ENCODE results near the gene GSX1.
"Not testable (repeated sequence)": the region's sequence is repeated elsewhere in the genome, so short reads cannot be mapped to it uniquely, and the experiment has no call there.

The GSX1 gene

DNA sequence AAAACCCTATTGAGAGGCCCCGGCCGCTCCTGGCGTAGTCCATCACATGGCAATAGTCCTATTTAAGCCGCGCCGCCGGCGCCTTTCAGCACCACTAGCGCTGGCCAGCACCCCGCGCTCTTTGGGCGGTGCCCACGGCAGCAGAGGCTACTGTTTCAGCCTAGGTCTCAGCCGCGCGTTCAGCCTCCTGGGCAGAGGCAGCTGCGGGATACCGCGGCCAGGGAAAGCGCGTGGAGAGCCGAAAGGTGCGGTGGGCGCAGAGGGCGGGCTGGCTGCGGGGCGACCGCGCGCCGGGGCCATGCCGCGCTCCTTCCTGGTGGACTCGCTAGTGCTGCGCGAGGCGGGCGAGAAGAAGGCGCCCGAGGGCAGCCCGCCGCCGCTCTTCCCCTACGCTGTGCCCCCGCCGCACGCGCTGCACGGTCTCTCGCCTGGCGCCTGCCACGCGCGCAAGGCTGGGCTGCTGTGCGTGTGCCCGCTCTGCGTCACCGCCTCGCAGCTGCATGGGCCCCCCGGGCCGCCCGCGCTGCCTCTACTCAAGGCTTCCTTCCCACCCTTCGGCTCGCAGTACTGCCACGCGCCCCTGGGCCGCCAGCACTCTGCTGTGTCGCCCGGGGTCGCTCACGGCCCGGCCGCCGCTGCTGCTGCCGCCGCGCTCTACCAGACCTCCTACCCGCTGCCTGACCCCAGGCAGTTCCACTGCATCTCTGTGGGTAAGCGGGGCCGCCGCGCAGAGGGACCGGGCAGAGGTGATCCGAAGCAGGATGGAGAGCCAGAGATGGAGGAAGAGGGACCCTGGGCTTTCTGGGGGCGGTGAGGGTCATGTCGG is at the start of gene GSX1:
TSS of gene GSX1 (plus strand) at position 91 of the 826 bp plus-strand sequence. CDS start at position 299, 208 bp downstream.
- peak in 1 of 2 donors; percentile 28 for DNase-seq (ENCODE audit: low read depth in 2 of 2)

DNA sequence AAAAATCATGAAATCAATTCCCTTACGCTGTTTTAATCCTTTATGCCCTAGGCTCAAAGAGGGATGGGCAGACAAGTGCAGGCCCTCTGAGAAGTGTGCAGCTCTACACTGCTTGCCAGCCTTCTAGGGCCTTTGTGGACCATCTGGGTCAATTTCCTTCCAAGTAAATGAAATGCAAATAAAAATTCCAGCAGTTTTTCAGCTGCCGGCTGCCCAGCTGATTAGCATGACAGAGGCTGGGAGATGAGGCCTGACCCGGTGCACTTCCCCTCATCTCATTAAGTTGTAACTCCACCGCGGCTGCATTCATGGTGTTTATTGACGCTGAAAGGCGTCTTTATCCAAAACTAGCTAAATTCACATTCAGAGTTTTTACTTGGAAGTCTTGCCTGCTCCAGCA is 47.5 kb upstream of the GSX1 start:
- DNase-seq (ENCODE audit: low read depth in 2 of 2): no peak

DNA sequence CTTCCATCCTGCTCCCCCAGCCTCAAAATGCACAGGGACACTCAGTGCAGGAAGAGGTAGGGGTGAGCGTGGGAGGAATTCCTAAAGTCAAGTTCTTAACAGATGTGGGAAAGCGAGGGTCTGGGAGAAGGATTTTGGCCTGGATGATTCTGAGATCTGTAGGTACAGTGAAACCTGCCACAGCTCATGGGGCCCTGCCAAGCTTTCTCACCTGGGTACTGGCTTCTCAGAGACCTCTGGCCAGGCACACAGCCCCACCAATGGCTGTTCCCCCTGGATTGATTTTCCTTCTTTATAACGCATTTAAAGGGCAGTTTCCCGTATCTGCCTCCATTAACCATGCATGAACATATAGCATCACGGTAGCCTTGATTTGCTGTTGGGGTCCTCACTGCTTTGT is 47.0 kb upstream of the GSX1 start:
- no peak for DNase-seq (ENCODE audit: low read depth in 2 of 2)

DNA sequence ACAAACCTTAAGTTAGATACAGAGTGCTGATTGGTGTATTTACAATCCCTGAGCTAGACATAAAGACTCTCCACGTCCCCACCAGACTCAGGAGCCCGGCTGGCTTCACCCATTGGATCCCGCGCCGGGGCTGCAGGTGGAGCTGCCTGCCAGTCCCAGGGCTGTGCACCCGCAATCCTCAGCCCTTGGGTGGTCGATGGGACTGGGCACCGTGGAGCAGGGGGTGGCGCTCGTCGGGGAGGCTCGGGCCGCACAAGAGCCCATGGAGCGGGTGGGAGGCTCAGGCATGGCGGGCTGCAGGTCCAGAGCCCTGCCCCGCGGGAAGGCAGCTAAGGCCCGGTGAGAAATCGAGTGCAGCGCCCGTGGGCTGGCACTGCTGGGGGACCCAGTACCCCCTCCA is 44.1 kb upstream of the GSX1 start:
- DNase-seq (ENCODE audit: low read depth in 2 of 2): not testable (repeated sequence)

DNA sequence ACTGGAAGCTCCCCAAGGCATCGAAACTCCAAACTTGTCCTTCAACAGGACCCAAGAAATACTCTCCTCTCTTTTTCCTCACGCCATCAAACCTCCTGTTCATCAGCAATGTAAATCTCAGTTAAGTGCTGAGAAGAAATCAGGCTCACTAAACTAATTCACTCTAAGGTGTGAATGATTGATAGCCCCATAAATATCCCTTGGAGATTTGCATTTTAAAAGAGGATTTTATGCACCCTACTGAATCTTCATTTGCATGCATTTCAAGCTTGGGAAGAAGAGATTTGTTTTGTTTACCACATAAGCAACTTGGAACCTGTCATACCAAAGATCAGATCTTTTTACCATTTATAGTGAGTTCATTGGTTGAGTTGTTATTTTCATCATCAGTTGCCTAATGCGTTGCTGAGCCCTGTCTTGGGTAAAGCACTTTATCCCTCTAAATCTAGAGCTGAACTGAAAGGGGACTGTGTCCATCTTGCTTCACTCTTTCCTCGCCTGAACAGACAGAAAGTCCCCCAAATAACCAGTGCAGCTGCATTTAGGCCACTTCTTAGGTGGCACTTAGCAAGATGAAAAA is 40.2 kb upstream of the GSX1 start:
- DNase-seq (ENCODE audit: low read depth in 2 of 2): no peak

DNA sequence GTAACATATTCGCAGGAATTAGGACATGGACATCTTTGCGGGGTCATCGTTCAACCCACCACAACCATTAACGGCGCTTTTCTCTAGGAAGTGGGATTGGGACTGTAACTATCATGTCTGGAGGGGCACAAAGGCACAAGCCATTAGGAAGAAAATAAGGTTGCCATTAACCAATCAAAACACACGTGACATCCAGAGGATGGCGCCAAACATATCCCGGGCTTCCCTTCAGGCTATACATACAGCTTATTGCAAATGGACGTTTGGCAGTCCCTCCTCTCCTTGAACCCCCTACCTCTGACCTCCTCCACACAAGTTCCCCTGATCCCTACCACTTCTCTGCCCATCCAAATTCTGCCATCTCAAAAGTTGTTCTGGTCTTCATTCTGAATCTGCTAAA is 26.6 kb upstream of the GSX1 start:
- no peak for DNase-seq (ENCODE audit: low read depth in 2 of 2)

DNA sequence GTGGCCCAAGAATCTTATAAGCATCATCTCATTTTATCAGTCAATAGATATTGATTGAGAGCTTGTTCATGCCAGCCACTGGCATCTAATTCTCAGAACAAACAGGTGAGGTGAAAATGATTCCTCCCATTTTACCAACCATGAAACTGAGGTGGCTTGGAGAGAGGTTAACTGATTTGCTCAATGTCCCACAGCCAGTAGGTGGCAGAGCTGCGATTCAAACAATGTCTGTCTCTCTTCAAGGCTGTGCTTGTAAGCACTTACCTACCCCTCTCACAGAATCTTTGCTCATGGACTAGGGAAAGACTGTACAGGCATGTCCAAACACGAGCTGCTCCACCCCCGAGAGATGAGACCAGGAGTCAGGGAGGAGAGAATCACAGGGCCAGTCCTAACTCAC is 21.5 kb upstream of the GSX1 start:
- DNase-seq (ENCODE audit: low read depth in 2 of 2): no peak

DNA sequence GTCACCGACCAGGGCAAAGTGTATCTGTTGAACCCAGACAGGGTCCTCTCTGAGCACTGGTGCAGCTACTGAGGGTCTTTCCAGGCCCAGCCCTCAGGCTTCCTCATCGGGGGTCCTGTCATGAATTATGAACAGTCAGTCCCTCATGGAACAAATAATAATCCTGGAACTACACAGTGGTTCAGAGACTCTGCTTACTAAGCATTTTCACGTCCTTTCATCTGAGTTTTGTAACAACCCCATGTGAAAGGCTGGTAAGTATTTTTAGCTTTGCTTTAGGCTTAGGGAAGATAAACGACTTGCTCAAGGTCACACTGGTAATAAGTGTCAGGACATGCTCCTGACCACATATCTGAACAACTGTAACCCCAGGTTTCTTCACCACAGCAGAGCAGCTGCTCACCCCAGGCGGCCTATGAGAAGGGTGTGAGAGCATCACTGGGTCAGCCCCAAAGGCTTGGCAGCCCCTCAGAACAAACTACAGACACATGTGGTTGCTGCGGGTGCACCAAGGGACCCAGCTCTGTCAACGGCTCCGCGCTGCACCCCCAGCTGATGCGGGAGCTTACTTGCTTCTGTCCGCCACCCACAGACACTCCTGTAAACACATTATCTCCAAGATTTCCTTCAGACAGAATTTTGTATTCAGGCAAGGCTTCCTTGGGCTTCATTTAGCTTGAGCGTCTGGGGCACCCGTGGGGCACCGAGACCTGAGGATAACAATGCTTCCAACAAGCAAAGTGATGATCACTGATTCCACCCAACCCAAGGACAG is 19.4 kb upstream of the GSX1 start:
- no peak for DNase-seq (ENCODE audit: low read depth in 2 of 2)

DNA sequence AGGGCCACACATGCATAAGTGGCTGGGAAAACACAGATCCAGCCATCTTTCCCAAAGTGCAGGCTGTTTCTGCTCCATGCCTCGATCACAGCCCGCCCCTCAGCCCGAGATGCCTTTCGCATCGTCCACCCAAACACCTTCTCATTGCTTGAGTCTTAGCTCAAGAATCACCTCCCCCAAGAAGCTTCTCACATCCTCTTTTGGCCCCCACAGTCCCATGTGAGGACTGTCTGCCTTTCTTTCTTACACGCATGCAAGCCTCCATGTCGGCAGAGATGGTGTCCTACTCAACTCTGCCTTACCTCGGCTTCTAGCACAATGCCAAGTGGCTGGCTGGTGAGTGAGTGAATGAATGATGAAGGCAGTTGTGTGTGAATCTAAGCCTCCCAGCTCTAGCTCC is 18.1 kb upstream of the GSX1 start:
- DNase-seq (ENCODE audit: low read depth in 2 of 2): no peak

DNA sequence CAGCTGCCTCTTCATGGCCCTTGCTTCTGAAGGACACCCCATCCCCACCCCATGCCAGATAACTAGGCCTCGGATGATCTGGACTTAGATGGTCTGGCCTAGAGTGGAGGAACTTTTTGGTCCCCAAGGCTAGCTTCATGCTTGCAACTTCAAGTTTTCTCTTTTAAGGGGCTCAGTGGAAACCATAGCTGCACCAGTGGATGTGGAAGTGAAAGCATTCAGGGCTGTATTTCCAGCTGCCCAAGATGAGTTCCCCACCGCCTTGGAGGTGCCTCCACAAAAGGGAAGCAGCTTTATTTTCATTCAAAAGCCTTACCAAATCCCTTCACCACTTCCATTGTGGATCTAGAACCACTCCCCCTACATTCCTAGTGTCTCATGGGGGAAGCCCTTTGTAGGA is 17.6 kb upstream of the GSX1 start:
- no peak for DNase-seq (ENCODE audit: low read depth in 2 of 2)

DNA sequence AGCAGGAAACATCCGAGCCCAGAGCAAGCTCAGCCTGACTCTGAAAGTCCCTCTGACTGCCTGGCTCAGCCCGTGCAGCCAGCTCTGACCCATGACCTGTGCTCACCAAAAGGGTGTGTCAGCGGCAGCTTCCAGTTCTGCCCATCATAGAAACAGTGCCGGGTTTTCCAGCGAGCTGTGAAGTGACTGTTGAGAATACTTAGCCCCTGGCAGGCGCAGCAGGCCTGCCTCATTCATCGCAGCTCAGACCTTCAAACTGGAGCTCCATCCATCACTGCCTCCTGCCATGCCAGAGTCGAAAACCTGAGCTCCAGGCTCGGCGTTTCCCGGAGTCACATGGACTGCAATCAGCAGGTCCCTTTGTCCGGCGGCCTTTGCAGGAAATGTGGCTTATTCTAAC is 16.3 kb upstream of the GSX1 start:
- no peak for DNase-seq (ENCODE audit: low read depth in 2 of 2)

DNA sequence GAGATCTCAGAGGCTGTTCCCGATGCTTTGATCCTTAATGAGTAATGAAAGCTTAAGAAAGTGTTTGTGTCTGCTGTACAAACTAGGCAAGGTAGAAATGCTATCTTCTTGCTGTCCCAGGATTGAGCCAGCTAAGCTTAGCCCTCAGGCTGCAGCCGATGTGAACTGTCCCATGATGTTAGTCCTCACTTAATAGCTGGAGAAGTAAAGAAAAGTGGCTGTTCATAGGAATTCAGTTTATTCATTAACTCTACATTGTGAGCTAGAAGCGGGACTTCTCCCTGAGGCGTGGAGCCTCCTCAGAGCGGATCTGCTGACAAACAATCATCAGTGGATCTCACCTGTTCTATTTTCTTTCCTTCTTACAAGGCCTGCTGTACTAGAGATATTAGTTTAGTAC is 10.1 kb upstream of the GSX1 start:
- DNase-seq (ENCODE audit: low read depth in 2 of 2): no peak

DNA sequence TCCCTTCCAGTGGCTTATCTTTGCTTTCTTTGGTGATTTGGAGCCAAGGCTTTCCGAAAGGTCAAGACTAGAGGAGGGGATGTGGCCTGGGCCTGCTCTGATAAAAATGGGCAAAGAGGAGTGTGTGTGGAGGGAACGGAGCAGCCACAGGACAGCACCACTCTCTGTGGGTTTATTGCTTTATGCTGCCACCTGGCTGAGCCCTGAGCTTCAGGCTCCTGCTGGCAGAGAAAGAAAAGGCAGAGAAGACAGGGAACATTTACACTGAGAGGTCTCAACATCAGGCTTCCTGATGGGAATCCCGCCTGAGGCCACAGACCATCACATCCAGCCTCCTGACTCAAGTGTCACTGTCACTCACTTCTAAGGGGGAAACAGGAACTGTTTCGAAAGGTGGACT is 9.2 kb upstream of the GSX1 start:
- no peak for DNase-seq (ENCODE audit: low read depth in 2 of 2)

DNA sequence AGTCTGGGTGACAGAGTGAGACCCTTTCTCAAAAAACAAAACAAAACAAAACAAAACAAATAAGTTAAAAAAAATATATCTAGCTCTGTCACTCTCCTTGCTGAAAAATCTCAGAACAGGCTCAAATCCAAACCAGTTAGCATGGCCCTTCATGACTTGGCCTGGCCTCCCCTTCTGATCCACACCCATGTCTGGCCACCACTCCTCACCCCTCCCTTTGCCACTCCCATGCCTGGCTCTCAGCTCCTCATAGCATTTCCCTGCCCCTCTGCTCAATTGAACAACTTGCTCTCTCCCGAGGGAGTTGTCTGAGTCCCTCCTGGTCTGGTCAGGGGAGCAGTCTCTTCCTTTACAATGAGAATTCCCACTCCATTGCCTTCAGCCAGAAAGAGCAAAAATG is 4.0 kb upstream of the GSX1 start:
- no peak for DNase-seq (ENCODE audit: low read depth in 2 of 2)

DNA sequence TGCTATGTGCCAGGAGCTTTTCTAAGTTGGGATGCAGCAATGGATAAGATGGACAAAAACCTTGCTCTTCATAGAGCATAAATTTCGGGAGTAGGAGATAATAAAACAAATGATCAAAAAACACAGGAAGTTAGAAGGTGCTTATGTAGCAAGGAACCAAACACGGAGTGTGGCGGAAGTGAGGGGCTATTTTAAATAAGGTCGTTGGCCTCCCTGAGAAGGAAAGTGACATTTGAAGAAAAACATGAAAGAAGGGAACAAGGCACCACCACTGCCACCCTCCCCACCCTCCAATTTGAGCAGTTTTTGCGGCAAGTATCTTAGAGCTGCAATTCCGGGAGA is 3.2 kb upstream of the GSX1 start:
- no peak for DNase-seq (ENCODE audit: low read depth in 2 of 2)

DNA sequence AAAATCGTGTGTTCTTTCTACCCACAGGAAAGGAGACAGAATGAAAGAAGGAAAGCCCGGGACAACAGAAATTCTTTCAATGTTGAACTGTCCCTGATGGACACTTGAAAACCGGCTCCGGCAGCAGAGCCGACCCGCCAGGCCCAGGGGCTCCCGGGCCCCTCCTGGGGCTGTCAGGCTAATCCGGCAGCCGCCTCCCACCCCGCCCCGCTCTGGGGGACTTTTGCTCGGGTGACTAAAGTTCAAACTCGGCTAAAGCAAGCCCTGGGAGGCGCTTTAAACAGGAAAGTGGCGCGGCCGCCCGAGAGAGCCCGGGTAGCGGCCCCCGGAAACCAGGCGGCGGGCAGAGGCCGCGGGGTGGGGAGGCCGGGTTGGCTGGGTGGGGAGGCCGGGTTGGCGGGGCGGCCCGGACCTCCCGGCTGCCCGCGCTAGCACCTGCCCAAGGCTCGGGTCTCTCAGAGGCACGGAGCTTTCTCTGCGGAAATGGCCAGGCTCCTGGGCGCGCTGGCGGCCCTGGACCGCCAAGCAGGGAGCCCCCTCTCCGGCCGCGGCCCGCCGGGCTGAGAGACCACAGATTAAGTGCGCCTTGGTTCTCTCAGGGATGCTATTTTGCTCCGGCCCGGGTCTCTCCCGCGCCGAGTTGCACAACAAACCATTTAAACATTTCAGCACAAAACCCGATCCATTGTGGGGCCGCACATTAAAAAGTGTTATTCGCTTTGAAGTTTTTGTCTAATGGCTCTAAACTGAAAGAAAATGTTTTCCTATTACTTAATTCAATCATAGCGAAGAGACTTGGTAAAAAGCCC is 2.6 kb upstream of the GSX1 start:
- DNase-seq (ENCODE audit: low read depth in 2 of 2): no peak

DNA sequence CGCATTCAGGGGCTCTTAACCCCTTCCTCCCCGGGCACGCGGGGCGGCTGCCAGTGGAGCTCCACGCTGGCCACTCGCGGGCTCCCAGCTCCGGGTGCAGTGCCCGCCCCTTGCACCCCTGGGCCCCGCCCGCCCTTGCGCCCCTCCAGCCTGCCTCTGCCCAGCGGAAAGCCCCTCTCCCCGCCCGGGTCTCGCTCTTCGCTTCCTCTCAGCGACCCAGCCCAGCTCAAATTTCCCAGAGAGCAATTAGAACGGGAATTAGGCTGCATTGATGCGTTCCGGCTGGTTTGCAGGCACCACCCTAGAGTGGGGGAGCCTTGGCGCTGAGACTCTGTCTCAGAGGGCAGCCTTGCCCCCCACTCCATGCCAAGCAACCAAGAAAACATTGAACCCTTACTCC is 1.8 kb upstream of the GSX1 start:
- no peak for DNase-seq (ENCODE audit: low read depth in 2 of 2)

DNA sequence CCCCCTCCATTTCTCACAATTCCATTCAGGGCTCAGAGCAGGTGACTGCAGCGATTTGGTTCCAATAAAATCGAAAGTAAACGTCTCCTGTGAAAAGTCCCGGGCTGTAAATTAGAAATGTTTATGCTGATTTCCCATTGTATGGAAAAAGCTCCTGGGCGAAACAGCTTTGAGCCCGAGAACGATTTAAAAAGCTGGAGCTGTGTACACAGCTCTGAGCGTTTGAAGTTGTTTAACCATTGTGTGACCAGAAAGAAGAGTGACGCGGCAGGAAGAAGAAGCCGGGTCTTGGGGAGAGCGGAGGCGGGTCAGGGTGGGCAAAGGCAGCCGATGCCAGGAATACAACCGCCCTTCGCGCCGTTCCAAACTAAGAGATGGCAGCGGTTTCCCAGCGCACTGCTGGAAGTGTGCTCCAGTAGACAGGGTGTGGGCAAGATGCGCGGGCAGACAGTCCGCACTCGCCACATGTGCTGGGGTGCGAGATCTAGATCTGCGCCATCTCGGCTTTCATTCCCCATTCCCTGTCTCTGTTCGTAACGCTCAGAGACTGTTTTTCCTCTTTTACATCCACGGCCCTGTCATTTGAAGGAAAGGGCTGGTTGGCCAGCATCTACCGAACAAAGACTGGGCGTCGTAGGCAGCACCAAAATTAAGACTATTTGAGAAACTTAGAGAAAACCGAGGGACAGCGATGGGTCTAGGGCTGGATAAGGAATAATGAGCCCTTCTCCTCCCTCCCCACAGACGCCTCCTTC is 960 bp upstream of the GSX1 start:
- no peak for DNase-seq (ENCODE audit: low read depth in 2 of 2)

DNA sequence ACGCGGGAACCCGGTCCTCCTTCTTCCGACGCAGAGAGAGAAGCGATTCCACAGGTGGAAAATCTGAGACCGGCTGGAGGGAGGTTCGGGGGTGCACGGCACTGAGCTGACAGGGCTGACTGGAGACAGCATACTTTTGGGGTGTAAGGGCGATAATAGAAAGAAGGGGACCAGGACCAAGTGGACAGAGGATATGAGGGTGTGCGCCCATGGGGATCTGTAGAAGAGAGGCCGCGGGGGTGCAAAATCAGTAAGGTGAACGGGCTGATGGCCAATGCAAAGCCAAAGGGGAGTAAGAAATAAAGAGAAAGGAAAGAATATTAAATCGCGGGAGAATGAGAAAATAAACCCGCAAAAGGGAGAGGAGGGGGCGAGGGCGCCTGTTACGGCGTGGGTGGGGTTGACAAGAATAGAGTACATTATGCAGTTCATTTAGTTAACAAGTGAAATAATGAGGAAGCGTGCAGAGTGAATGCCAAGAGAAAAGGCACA is 336 bp upstream of the GSX1 start:
- no peak for DNase-seq (ENCODE audit: low read depth in 2 of 2)

DNA sequence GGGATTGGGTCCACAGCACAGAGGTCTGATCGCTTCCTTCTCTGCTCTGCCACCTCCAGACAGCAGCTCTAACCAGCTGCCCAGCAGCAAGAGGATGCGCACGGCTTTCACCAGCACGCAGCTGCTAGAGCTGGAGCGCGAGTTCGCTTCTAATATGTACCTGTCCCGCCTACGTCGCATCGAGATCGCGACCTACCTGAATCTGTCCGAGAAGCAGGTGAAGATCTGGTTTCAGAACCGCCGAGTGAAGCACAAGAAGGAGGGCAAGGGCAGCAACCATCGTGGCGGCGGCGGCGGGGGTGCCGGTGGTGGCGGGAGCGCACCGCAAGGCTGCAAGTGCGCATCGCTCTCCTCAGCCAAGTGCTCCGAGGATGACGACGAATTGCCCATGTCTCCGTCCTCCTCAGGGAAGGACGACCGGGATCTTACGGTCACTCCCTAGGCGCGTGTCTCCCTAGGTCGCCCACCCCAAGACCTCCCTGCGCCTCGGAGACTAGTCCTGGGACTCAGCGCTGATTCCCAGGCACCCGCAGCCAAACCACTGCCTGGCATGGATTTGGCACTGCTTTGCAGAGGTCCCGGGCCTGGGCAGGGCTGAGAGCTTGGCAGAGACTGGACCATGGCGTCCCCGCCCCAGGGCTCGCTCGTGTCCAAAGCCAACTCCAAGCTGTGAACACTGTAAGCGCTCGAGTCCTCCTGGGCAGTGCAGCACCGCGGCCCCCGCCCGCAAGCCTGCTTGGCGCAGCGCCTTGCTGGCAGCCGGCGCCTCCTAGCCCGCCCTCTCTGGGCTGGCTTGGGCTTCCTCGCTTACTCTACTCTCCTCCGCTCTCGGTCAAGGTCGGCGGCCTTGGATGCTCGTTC is 1.5 kb downstream of the GSX1 start:
- DNase-seq (ENCODE audit: low read depth in 2 of 2): no peak

Measured in stimulated activated CD4-positive, alpha-beta T cell treated with anti-CD3 and anti-CD28 coated beads, Interleukin-1b, Interleukin-23, amount 100 ng/mL, for 4 hours (primary cell).